Measurements from ENCODE around the gene OR1A2.
"Not testable (repeated sequence)": the region's sequence is repeated elsewhere in the genome, so short reads cannot be mapped to it uniquely, and the experiment has no call there.

DNA sequence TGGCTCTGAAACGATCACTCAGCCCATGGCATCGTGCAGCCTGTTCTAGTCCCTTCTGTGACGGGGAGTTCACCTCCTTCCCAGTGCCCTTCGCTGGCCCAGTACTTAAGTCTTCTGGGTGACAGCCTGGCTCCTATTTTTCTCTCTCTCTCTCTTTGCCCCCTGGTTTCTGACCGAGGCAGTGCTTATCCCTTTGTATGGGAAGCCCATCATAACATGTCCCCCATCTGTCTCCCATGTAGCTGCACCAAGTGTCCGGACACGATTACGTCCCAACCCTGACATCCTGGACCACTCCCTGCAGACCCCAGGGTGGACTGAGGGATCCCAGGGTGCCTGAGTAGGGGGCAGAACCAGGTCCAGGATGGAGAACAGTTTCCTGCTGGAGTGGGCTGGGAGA is 35.0 kb downstream of the OR1A2 start:
- TF ChIP-seq, protein P1, sequence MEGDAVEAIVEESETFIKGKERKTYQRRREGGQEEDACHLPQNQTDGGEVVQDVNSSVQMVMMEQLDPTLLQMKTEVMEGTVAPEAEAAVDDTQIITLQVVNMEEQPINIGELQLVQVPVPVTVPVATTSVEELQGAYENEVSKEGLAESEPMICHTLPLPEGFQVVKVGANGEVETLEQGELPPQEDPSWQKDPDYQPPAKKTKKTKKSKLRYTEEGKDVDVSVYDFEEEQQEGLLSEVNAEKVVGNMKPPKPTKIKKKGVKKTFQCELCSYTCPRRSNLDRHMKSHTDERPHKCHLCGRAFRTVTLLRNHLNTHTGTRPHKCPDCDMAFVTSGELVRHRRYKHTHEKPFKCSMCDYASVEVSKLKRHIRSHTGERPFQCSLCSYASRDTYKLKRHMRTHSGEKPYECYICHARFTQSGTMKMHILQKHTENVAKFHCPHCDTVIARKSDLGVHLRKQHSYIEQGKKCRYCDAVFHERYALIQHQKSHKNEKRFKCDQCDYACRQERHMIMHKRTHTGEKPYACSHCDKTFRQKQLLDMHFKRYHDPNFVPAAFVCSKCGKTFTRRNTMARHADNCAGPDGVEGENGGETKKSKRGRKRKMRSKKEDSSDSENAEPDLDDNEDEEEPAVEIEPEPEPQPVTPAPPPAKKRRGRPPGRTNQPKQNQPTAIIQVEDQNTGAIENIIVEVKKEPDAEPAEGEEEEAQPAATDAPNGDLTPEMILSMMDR (IDR thresholded peaks at IDR 0.05), result not testable (repeated sequence)
- not testable (repeated sequence) for TF ChIP-seq POLR2A (IDR thresholded peaks at IDR 0.05)
